CD14-positive monocyte (primary cell): ENCODE results near the gene SNX13. TPM values are rescaled to one million over a fixed set of nuclear protein-coding genes. Genes with fewer than 3 reads are reported as not detected.

ENCODE experiments used
- DNase-seq, 3 donors: peaks; one replicate each; pipeline ENCODE4 v3.0.0-alpha.2; 2011 to 2022
- H2AFZ ChIP-seq: 2 replicates; pipeline ENCODE4 v1.6.0; 2012; ENCODE audit warnings: mild to moderate bottlenecking, low read depth, low read length, inconsistent platforms; ENCODE audit not compliant: insufficient read depth, poor library complexity, severe bottlenecking
- H3K27ac ChIP-seq, 2 donors: 1 replicate in 1 of 2; 2 replicates in 1 of 2; pipeline ENCODE4 v1.5.1; 2012 to 2013; ENCODE audit warnings: low read length in 2 of 2, control low read depth in 1 of 2, inconsistent platforms in 1 of 2, low read depth in 1 of 2, mild to moderate bottlenecking in 1 of 2
- H3K27me3 ChIP-seq, 2 donors: one replicate each; pipeline versions ENCODE4 v1.6.0 to v1.6.1; 2011 to 2013; ENCODE audit warnings: low read length in 2 of 2; ENCODE audit not compliant: control insufficient read depth in 2 of 2, insufficient read depth in 2 of 2
- H3K36me3 ChIP-seq, 2 donors: replicated peaks in 1 of 2; 1 replicate in 1 of 2; 2 replicates in 1 of 2; pipeline versions ENCODE4 v1.5.1 to v1.6.1; 2012 to 2013; ENCODE audit warnings: low read length in 2 of 2, control low read depth in 1 of 2, inconsistent platforms in 1 of 2, mild to moderate bottlenecking in 1 of 2; ENCODE audit not compliant: insufficient read depth in 2 of 2, control insufficient read depth in 1 of 2
- H3K4me1 ChIP-seq, 2 donors: 1 replicate in 1 of 2; 2 replicates in 1 of 2; pipeline versions ENCODE4 v1.5.1 to v1.6.1; 2012 to 2013; ENCODE audit warnings: low read length in 2 of 2, control low read depth in 1 of 2, inconsistent platforms in 1 of 2, mild to moderate bottlenecking in 1 of 2, moderate library complexity in 1 of 2; ENCODE audit not compliant: insufficient read depth in 2 of 2, control insufficient read depth in 1 of 2
- H3K4me2 ChIP-seq: replicated peaks from 2 replicates; pipeline ENCODE3; 2012; ENCODE audit warnings: low read length, moderate library complexity, mild to moderate bottlenecking; ENCODE audit not compliant: poor library complexity, severe bottlenecking; ENCODE audit errors: extremely low read depth
- H3K4me3 ChIP-seq, 3 experiments: fragments of 200-600 bp in 1 of 3; sonication (generic) in 1 of 3; replicated peaks in 1 of 3; 1 replicate in 2 of 3; 2 replicates in 1 of 3; pipeline ENCODE4 v1.5.1; 2011 to 2013; ENCODE audit warnings: low read length in 3 of 3, mild to moderate bottlenecking in 3 of 3, control low read depth in 2 of 3, low read depth in 2 of 3, inconsistent platforms in 1 of 3, moderate library complexity in 1 of 3
- H3K79me2 ChIP-seq: 2 replicates; pipeline ENCODE4 v1.6.0; 2012; ENCODE audit warnings: mild to moderate bottlenecking, control low read depth, inconsistent platforms, low read length, moderate library complexity; ENCODE audit not compliant: insufficient read depth
- H3K9ac ChIP-seq: 2 replicates; pipeline ENCODE4 v1.6.0; 2017; ENCODE audit warnings: low read length, mild to moderate bottlenecking; ENCODE audit not compliant: insufficient read depth, poor library complexity, severe bottlenecking
- H3K9me3 ChIP-seq, 2 donors: replicated peaks in 1 of 2; 1 replicate in 1 of 2; 2 replicates in 1 of 2; pipeline versions ENCODE4 v1.5.1 to v1.6.1; 2012 to 2013; ENCODE audit warnings: low read length in 2 of 2, control low read depth in 1 of 2; ENCODE audit not compliant: control insufficient read depth in 1 of 2, insufficient read depth in 1 of 2
- H4K20me1 ChIP-seq: 2 replicates; pipeline ENCODE4 v1.6.0; 2012; ENCODE audit warnings: mild to moderate bottlenecking, low read length, control low read depth, moderate library complexity; ENCODE audit not compliant: insufficient read depth
- H3K27ac Mint-ChIP-seq, 7 donors: one replicate each; pipeline ENCODE4 v1.8.0; 2020; ENCODE audit warnings: mild to moderate bottlenecking in 7 of 7, mixed read lengths in 7 of 7, moderate library complexity in 6 of 7, inconsistent platforms in 2 of 7
- H3K27me3 Mint-ChIP-seq, 3 donors: one replicate each; pipeline ENCODE4 v1.8.0; 2021 to 2022; ENCODE audit warnings: low read depth in 3 of 3, mild to moderate bottlenecking in 3 of 3, mixed read lengths in 3 of 3, moderate library complexity in 3 of 3, inconsistent platforms in 1 of 3
- H3K36me3 Mint-ChIP-seq, 2 donors: one replicate each; pipeline ENCODE4 v1.8.0; 2020; ENCODE audit warnings: mixed read lengths in 2 of 2, inconsistent platforms in 1 of 2, mild to moderate bottlenecking in 1 of 2
- H3K4me1 Mint-ChIP-seq: one replicate; pipeline ENCODE4 v1.8.0; 2020; ENCODE audit warnings: mild to moderate bottlenecking, mixed read lengths
- H3K4me3 Mint-ChIP-seq, 2 donors: one replicate each; pipeline ENCODE4 v1.8.0; 2020; ENCODE audit warnings: mild to moderate bottlenecking in 2 of 2, mixed read lengths in 2 of 2, moderate library complexity in 1 of 2
- H3K9me3 Mint-ChIP-seq, 7 donors: one replicate each; pipeline ENCODE4 v1.8.0; 2020 to 2022; ENCODE audit warnings: mixed read lengths in 7 of 7, mild to moderate bottlenecking in 6 of 7, moderate library complexity in 6 of 7, inconsistent platforms in 2 of 7
- CTCF ChIP-seq: fragments of 200-600 bp; IDR thresholded peaks from one replicate; pipeline ENCODE4 v1.8.0; 2022; ENCODE audit warnings: antibody characterized with exemption, mild to moderate bottlenecking
- WGBS: methylation state at CpG from one replicate; pipeline ENCODE4 v1.1.5; 2013; ENCODE audit warnings: missing lambda C conversion rate; ENCODE audit not compliant: insufficient coverage; 5-methylcytosine and 5-hydroxymethylcytosine counted together
- intact Hi-C, 2 donors: fragments of 100-400 bp; cut with micrococcal nuclease; formaldehyde crosslinking; loops; one replicate each; pipeline versions ENCODE4 v1.15.0 to v1.15.1; 2023
- polyA plus RNA-seq, 3 donors: library from polyadenylated mRNA; depleted of rRNA in 1 of 3; unstranded in 2 of 3; stranded (reverse) in 1 of 3; fragments of 300-500 nt in 2 of 3; fragments of >200 nt in 1 of 3; fragmentation: Illumina TruSeq in 2 of 3; gene quantifications; 1 replicate in 2 of 3; 2 replicates in 1 of 3; pipeline ENCODE4 v1.2.3, GENCODE V29; 2012 to 2021

Gene SNX13
- polyA plus RNA-seq, 3 donors = 12.1 to 31.3 (median 17.4) TPM

- H3K36me3 ChIP-seq = peaks cover 28 to 83% of the 10 kb centered on the region in 2 donors
- TF ChIP-seq CTCF = no peak
- no peaks in the 10 kb centered on the region for H3K79me2 ChIP-seq
- H3K27me3 Mint-ChIP-seq = no peaks in the 10 kb centered on the region
- H3K27me3 ChIP-seq = no peaks in the 10 kb centered on the region
- no peak for DNase-seq
- peak overlapping the region in 3 of 7 donors; percentile 19 to 52 (median 40) for H3K27ac Mint-ChIP-seq
- intact Hi-C loops = no loop called here
- H3K4me1 Mint-ChIP-seq = peaks cover 6% of the 10 kb centered on the region
- H3K4me1 ChIP-seq = no peaks in the 10 kb centered on the region
- no peak overlapping the region for H3K4me3 Mint-ChIP-seq
- H3K27ac ChIP-seq = peak overlapping the region in 1 of 2 donors; percentile 30
- no peak overlapping the region for H2AFZ ChIP-seq
- H4K20me1 ChIP-seq = peaks cover 15% of the 10 kb centered on the region
- no peak overlapping the region for H3K4me2 ChIP-seq
- no peak overlapping the region for H3K9ac ChIP-seq
- peaks cover 0 to 3% of the 10 kb centered on the region in 2 donors for H3K9me3 ChIP-seq
- H3K36me3 Mint-ChIP-seq = peaks cover 71 to 81% of the 10 kb centered on the region in 2 donors
- WGBS = 100% methylated on average over 3 of the region's 7 CpGs
- peaks cover 0 to 7% (median 0%) of the 10 kb centered on the region in 7 donors for H3K9me3 Mint-ChIP-seq
- no peak overlapping the region for H3K4me3 ChIP-seq
These were observed 77.0 kb downstream of the SNX13 start for GRCh38 chr7:17863095-17863808.

- H3K9me3 ChIP-seq = peaks cover 9 to 10% of the 10 kb centered on the region in 2 donors
- Mint-ChIP-seq H3K4me3 (no peak overlapping the region), H3K4me1 (peaks cover 15% of the 10 kb centered on the region), H3K27me3 (no peaks in the 10 kb centered on the region), H3K36me3 (peaks cover 53 to 72% of the 10 kb centered on the region in 2 donors), H3K27ac (no peak overlapping the region), H3K9me3 (peaks cover 5 to 15% (median 12%) of the 10 kb centered on the region in 7 donors)
- no peaks in the 10 kb centered on the region for H3K79me2 ChIP-seq
- H3K27ac ChIP-seq = no peak overlapping the region
- TF ChIP-seq CTCF = no peak
- no CpG with 5 or more reads among the region's 1 CpG for WGBS
- no peak overlapping the region for H3K9ac ChIP-seq
- intact Hi-C loops = no loop called here
- no peak overlapping the region for H3K4me3 ChIP-seq
- H3K36me3 ChIP-seq = peaks cover 11 to 59% of the 10 kb centered on the region in 2 donors
- H4K20me1 ChIP-seq = no peaks in the 10 kb centered on the region
- H3K4me2 ChIP-seq = no peak overlapping the region
- DNase-seq = no peak
- peaks cover 0 to 9% of the 10 kb centered on the region in 2 donors for H3K4me1 ChIP-seq
- no peaks in the 10 kb centered on the region for H3K27me3 ChIP-seq
- no peak overlapping the region for H2AFZ ChIP-seq
These were observed 84.0 kb downstream of the SNX13 start for GRCh38 chr7:17856251-17856650.
